Measurements from ENCODE around the gene CLMP.

The CLMP gene

GRCh38 chr11:123195188-123196059, at the start of gene CLMP:
Gene CLMP, minus strand, starts transcription at chr11:123195248. Its CDS starts 308 bp downstream, at chr11:123194940.
- DNase-seq (ENCODE audit: low spot score), result no peak

DNA sequence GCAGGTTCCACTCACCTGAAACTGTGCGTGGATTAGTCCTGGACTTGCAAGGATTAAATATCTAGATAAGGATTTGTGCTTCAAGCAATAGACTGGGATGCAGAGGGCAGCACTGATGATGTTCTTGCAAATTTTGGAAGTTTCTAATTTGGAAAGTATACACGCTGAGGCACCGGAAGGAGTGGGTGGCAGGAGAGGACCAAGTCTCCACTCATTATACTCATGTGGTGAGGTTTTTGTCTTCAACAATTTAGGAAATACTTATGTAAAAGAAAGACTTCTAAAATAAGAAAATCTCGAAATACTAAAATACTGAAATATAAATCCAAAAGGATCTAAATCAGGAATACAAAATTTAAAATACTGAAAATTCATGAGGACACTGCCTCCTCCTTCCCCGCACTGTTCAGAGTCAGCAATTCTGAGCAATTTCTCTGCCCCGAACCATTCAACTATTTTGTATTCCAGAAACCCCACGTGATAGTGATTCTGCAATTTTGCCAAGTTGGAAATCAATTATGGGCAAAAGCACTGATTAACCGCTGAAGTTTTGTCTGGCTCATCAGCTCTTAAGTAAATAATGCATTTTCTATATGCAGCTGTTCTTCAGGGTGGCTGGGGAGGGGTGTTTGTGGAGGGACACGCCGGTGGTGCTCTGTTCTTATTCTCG, 47.0 kb upstream of the CLMP start:
- DNase-seq (ENCODE audit: low spot score), result no peak

DNA sequence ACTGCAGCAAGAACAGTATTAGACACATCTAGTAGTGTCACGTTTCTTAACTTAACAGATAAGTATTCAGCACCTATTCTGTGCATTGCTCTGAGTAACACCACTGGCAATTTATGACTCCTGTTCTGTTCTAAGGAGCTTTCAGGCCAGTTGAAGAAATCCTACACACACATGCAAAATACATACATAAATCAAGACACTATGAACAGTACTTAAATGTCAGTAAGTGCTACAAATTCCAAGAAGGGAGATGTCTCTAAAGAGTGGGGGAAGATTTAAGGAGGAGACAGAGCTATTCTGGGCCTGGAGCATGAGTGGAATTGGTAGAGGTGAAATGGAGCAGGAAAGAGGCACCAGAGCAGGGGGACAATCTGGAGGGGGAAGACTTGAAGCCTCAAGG, 46.2 kb upstream of the CLMP start:
- DNase-seq (ENCODE audit: low spot score), result no peak

DNA sequence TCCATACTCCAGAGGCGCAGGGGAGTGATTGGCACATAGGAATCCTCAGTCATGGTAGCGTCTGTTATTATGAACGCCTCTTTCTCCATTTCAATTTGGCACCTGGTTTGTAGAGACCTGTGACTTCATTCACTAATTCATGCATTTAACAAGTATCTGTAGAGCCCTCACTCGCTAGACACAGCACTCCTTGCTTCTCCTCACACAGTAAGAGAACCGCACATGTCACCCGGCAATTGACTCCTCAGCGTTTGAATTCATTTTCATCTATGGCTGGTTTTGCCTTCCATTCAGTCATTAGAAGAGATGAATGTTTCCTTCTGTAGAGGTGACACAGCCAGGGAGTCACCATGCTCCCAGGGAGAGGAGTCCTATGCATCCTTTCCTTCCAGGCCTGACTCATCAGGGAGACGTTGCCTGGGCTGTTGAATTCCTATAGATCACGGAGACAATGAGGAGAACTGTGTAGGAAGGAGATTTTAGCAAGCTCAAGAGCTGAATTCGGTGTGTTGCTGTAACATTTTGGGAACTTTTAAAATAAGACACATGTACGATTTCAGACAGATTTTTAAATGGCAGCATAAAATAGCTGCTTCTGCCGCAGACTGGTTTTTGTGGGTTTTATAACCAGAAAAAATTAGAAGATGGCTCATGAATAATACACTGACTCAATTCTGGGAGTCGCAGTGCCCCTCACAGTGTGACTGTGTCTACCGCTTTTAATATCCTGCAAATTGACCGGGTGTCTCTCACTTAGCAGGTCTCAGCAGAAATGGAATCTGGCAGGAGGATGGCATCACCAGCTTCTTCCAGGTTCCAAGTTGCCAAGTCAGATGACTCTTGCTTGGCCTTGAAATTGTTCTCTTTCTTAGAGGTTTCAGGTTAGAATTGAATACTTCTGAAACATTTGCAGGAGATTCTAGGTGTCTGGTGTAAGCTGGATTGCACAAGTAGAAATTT, 44.4 kb upstream of the CLMP start:
- peak; percentile 81 for DNase-seq (ENCODE audit: low spot score)

DNA sequence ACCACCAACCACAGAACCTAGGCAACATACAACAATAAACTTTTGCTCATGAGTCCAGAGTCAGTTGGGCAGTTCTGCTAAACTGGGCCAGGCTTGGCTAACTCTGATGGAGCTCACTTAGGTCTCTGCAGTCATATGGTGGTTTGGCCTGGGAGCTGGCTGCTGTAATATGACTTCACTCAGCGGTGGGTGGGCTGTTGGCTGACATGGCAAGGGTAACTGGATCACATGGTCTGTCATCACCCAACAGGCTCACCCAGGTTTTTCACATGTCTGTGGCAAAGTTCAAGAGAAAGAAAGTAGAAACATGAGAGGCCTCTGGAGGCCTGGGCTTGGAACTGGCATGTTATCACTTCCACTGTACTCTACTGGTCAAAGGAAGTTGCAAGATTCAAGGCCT, 43.2 kb upstream of the CLMP start:
- no peak for DNase-seq (ENCODE audit: low spot score)

DNA sequence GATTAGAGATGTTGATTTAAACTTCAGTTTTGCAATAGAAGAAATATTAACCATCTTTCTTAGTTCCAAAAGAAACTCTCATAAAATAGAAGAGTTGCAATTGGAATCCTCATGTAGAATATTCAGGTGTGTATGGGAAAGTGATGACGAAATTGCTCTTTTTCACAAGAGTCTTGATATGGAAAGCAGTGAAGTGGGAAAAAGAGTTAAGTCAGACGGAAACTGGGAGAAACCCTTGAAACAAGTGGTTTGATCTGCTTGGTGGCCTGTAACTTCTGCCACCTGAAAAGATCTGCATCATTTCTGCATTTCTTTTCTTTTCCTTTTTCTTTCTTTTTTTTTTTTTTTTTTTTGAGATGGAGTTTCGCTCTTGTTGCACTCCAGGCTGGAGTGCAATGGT, 41.8 kb upstream of the CLMP start:
- DNase-seq (ENCODE audit: low spot score), result no peak

DNA sequence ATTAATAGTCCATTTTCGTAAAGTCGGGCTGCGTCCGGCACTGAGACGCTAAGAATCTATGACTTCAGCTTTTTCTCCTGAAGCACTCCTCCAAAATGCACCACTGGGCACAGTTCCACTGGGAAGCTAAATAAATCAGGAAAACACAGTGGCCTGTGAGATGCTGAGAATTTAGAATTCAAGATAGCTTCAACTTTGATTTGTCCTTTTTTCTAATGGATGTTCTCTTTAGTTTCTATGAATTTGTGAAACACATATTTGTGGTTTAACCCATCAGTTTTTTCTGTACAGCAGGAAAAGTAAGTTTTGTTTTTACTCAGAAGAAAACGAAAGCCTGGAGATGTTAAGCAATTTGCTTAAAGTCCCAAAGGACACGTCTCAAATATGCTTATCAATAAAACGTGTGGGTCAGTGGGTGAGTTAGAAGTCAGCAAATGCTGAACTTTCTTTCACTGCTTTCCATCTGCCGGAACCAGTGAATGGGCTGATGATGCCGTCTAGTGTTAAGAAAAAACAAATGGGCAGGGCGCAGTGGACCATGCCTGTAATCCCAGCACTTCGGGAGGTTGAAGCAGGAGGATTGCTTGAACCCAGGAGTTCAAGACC, 40.7 kb upstream of the CLMP start:
- no peak for DNase-seq (ENCODE audit: low spot score)

- no peak for DNase-seq (ENCODE audit: low spot score)
Measured at GRCh38 chr11:123235117-123235655, 40.1 kb upstream of the CLMP start.

- no peak for DNase-seq (ENCODE audit: low spot score)
Measured at GRCh38 chr11:123233975-123234334, 38.9 kb upstream of the CLMP start.

- DNase-seq (ENCODE audit: low spot score), result no peak
Measured at GRCh38 chr11:123233280-123233974, 38.4 kb upstream of the CLMP start.

DNA sequence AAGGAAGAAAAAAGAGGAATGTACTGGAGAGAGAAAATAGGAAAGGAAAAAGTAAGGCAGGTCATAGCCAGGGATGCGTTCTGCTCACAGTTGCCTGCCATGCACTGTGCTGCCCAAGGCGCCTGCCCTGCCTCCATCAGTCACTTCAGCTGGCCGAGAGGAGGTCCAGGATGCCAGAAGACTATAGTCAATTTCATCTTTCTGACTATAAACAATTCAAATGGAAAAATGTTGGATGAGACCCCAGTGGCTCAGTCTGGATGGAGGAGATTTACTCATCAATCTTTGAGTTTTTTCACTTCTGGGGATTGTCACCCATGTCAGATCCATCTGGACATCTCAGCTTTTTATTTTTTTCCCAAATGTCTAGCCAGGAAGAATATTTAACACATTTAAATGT, 36.7 kb upstream of the CLMP start:
- DNase-seq (ENCODE audit: low spot score), result no peak

GRCh38 chr11:123231256-123231655, 36.2 kb upstream of the CLMP start:
- no peak for DNase-seq (ENCODE audit: low spot score)

DNA sequence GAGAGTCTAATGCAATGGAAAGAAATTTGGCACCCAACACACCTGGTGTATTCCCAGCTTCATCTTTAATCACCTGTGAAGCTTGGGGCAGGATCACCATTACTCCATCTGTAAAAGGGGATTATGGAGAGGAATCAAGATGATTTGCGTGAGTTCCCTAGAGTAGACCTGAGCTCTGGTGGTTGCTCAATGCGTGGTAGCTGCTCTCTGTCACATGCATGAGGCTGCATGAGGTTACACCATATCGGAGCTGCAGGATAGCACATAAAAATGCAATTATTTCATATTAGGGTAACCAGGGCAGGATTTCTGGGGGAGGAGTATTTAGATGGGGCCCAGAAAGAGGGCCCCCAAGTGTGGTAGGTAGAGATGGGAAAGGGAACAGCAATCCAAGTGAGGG, 35.3 kb upstream of the CLMP start:
- DNase-seq (ENCODE audit: low spot score), result no peak

- DNase-seq (ENCODE audit: low spot score), result no peak
Measured at GRCh38 chr11:123228496-123229163, 33.6 kb upstream of the CLMP start.

GRCh38 chr11:123227763-123228495, 32.9 kb upstream of the CLMP start:
- no peak for DNase-seq (ENCODE audit: low spot score)

DNA sequence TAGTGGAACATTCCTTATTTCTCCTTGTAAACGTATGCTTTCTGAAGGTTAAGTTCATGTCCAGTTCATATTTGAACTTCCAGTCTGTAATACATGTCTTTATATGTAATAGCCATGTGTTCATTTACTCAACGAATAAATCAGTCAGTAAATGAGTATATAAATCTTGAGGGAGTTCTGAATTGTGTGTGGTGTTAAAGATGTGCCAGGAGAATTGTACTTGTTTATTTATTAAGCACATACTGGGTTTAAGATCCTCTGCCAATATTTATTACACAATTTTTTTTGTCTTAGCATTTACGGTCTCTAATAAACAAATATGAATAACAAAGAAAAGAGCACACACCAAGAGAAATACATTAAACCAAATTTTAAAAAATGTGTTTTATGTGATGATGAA, 26.5 kb upstream of the CLMP start:
- no peak for DNase-seq (ENCODE audit: low spot score)

DNA sequence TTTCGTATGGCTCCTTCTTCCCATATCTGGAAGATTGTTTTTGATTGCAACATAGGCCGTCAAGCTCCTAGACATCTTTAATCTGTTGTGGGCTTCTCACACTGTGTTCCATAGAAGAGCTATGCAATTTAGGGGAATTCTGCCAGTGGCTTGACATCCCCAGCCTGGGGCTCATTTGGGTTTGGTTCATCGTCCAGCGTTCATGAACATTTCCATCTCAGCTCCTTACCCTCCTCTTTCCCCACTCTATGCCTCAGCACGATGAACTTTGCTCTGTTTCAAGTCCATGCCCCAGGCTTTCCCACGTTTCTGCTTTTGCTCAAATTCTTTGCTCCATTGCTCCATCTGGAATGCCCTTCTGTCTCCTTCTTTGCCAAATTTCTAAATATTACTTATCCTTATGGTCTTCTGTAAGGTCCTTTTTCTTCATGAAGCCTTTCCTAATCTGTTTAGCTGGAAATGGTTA, 26.1 kb upstream of the CLMP start:
- no peak for DNase-seq (ENCODE audit: low spot score)

DNA sequence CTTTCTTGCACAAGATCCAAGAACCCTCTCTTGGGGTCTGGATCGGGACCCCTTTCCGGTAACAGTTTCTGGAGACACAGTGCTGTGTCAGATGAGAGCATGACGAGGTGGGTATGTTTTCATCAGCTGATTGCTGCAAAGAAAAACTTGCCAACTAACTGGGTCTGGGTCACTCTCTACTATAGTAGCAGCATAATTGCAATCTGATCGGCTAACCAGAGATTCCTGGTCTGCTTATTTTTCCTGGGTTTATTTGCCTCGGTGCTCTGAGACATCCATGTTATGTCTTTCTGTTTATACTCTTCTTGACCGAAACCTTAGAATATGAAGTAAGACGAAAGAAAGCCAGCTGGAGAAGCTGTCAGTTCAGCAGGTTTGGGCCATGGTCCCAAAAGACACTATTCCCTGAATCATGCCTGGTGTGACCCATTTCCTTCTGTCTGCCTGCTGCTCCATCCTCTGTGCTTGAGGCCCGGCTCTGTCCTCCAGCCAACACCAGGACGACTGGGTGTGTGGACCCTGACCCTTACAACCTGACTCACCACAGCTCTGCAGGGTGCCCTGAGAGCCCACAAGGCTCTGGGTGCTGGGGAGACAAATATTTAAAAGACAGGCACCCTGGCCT, 24.1 kb upstream of the CLMP start:
- no peak for DNase-seq (ENCODE audit: low spot score)

GRCh38 chr11:123218451-123218850, 23.4 kb upstream of the CLMP start:
- DNase-seq (ENCODE audit: low spot score), result no peak

All from putamen (tissue), 1 donor.